OCI-LY1 (cell line): ENCODE results near the gene TRIM22.

ENCODE experiments used
- CTCF ChIP-seq: fragments of 200-600 bp; sonication (generic), shearing (Covaris generic); IDR thresholded peaks from 2 replicates; pipeline ENCODE4 v1.5.1; 2017; ENCODE audit warnings: mild to moderate bottlenecking, antibody characterized with exemption, low read length, moderate library complexity, mixed read lengths
- EZH2 ChIP-seq: fragments of 200-600 bp; sonication (generic), shearing (Covaris generic); IDR thresholded peaks from 2 replicates; pipeline ENCODE4 v1.8.0; 2017; ENCODE audit warnings: borderline replicate concordance, mixed run types, mild to moderate bottlenecking, antibody characterized with exemption, low read length, moderate library complexity, mixed read lengths

- TF ChIP-seq CTCF (no peak), EZH2 (no peak)
Measured at GRCh38 chr11:5665746-5666401, 23.7 kb upstream of the TRIM22 start.
